ENCODE data around the gene CD9. TPM values are rescaled to one million over a fixed set of nuclear protein-coding genes. Genes with fewer than 3 reads are reported as not detected.
"Not testable (repeated sequence)": the region's sequence is repeated elsewhere in the genome, so short reads cannot be mapped to it uniquely, and the experiment has no call there.

The CD9 gene
- total RNA-seq, 4 donors from 2014 or later, result 26.7 to 50.6 (median 48.4) TPM

DNA sequence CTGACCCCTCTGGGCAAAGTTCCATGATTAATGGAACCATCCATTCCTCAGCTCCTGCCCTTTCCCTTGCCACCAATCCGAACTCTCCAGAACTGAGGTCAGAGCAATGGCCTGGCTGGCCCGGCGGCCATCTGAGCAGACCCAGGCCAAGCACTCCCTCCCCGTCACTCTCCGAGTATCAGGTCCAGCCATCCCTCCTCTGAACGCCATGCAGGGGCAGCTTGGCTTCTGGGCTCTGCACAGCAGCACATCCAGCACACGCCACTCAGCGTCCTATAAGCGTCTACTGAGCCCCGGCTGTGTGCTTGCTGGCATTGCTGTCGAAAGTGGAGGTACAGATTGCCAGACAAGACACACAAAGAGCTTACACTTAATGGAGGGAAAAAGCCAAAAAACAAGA, 41.5 kb upstream of the CD9 start:
- Histone ChIP-seq H3K36me3 (no peaks in the 10 kb centered on the region), H3K4me3 (no peak overlapping the region), H3K27ac (peak overlapping the region in 2 of 4 donors; percentile 3 to 13), H3K4me1 (peaks cover 0 to 7% of the 10 kb centered on the region in 2 donors), H3K9me3 (no peaks in the 10 kb centered on the region), H3K27me3 (no peaks in the 10 kb centered on the region)
- intact Hi-C loops (cut with DNase I; ENCODE audit: low total_unique reads) (no loop called here), in situ Hi-C loops (cut with MboI; ENCODE audit: low sequenced_read_pairs in 4 of 4) (no loop called here)
- no peak for DNase-seq
- TF ChIP-seq POLR2A (IDR thresholded peaks at IDR 0.05), result no peak
- TF ChIP-seq, protein P1, sequence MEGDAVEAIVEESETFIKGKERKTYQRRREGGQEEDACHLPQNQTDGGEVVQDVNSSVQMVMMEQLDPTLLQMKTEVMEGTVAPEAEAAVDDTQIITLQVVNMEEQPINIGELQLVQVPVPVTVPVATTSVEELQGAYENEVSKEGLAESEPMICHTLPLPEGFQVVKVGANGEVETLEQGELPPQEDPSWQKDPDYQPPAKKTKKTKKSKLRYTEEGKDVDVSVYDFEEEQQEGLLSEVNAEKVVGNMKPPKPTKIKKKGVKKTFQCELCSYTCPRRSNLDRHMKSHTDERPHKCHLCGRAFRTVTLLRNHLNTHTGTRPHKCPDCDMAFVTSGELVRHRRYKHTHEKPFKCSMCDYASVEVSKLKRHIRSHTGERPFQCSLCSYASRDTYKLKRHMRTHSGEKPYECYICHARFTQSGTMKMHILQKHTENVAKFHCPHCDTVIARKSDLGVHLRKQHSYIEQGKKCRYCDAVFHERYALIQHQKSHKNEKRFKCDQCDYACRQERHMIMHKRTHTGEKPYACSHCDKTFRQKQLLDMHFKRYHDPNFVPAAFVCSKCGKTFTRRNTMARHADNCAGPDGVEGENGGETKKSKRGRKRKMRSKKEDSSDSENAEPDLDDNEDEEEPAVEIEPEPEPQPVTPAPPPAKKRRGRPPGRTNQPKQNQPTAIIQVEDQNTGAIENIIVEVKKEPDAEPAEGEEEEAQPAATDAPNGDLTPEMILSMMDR (IDR thresholded peaks at IDR 0.05 in 4 of 5, conservative IDR thresholded peaks at IDR 0.05 in 1 of 5), result no peak
- ATAC-seq, result no peak

DNA sequence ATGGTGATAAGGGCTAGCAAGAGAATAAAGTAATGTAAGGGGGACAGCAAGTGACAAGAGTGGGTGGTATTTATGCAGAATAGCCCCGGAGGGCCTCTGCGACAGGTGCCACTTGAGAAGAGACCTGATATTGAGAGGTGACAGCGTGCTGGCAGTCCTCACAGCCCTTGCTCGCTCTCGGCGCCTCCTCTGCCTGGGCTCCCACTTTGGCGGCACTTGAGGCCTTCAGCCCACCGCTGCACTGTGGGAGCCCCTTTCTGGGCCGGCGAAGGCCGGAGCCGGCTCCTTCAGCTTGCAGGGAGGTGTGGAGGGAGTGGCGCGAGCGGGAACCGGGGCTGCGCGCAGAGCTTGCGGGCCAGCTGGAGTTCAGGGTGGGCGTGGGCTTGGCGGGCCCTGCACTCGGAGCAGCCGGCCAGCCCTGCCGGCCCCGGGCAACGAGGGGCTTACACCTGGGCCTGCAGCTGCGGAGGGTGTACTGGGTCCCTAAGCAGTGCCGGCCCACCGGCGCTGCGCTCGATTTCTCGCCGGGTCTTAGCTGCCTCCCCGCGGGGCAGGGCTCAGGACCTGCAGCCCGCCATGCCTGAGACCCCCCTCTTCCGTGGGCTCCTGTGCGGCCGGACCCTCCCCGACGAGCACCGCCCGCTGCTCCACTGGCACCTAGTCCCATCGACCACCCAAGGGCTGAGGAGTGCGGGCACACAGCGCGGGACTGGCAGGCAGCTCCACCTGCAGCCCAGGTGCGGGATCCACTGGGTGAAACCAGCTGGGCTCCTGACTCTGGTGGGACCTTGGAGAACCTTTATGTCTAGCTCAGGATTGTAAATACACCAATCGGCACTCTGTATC, 40.8 kb upstream of the CD9 start:
- in situ Hi-C loops (cut with MboI; ENCODE audit: low sequenced_read_pairs in 4 of 4); H3K36me3 ChIP-seq; H3K4me3 ChIP-seq; H3K9me3 ChIP-seq; H3K27ac ChIP-seq; intact Hi-C loops (cut with DNase I; ENCODE audit: low total_unique reads); ATAC-seq; H3K27me3 ChIP-seq; DNase-seq; H3K4me1 ChIP-seq: not testable (repeated sequence)

DNA sequence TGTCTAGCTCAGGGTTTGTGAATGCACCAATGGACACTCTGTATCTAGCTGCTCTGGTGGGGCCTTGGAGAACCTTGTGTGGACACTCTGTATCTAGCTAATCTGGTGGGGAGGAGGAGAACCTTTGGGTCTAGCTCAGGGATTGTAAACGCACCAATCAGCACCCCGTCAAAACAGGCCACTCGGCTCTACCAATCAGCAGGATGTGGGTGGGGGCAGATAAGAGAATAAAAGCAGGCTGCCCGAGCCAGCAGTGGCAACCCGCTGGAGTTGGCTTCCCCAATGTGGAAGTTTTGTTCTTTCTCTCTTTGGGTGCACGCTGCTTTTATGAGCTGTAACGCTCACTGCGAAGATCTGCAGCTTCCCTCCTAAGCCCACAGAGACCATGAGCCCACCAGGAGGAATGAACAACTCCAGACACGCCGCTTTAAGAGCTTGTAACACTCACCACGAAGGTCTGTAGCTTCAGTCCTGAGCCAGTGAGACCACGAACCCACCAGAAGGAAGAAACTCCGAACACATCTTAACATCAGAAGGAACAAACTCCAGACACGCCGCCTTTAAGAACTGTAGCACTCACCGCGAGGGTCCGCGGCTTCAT, 40.1 kb upstream of the CD9 start:
- H3K36me3 ChIP-seq; in situ Hi-C loops (cut with MboI; ENCODE audit: low sequenced_read_pairs in 4 of 4); H3K4me1 ChIP-seq; H3K4me3 ChIP-seq; H3K9me3 ChIP-seq; DNase-seq; H3K27me3 ChIP-seq; intact Hi-C loops (cut with DNase I; ENCODE audit: low total_unique reads); ATAC-seq: not testable (repeated sequence)
- H3K27ac ChIP-seq, result peak overlapping the region in 2 of 4 donors; percentile 16 to 55

DNA sequence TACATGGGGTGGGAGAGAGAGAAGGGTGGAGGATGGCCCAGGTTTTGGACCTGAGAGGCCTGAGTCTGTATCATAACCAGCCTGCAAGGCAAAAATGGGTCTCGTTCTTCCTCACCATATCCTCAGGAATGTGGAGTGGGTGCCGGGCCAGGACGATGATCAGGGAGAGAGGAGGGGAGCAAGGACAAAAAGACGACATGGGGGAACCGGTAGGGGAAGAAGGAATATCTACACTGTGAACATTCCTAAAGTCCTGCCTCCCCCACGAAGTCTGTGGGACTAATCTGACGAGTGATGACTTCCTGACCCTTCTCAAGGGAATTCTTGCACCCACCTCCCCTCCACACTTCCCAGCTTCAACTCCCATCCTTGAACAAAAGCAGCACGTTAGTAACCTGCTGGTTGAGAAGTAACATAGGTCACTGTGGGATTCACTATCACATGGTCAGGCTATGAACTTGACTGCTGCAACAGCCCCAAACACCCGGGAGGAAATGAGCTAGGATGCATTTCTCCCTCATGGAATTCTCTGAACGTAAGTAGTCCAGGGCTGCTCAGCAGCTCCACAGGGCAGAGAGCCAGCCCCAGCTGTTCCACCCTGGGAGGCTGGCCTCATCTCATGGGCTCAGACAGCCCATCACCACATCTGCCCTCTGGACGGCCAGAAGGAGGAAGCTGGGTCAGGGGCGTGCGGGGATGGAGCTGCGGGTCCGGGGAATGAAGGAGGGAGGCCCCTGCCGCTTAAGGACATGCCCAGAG, 38.9 kb upstream of the CD9 start:
- intact Hi-C loops (cut with DNase I; ENCODE audit: low total_unique reads), result no loop called here
- H3K27me3 ChIP-seq, result no peaks in the 10 kb centered on the region
- H3K4me3 ChIP-seq, result no peak overlapping the region
- H3K36me3 ChIP-seq, result no peaks in the 10 kb centered on the region
- in situ Hi-C loops (cut with MboI; ENCODE audit: low sequenced_read_pairs in 4 of 4), result no loop called here
- no peaks in the 10 kb centered on the region for H3K9me3 ChIP-seq
- no peak for TF ChIP-seq POLR2A (IDR thresholded peaks at IDR 0.05)
- TF ChIP-seq, protein P1 (IDR thresholded peaks at IDR 0.05 in 4 of 5, conservative IDR thresholded peaks at IDR 0.05 in 1 of 5), result no peak
- H3K27ac ChIP-seq, result peak overlapping the region; percentile 5 to 55 (median 47)
- ATAC-seq (peak; percentile 33 to 61), DNase-seq (no peak)
- peaks cover 0 to 7% of the 10 kb centered on the region in 2 donors for H3K4me1 ChIP-seq

DNA sequence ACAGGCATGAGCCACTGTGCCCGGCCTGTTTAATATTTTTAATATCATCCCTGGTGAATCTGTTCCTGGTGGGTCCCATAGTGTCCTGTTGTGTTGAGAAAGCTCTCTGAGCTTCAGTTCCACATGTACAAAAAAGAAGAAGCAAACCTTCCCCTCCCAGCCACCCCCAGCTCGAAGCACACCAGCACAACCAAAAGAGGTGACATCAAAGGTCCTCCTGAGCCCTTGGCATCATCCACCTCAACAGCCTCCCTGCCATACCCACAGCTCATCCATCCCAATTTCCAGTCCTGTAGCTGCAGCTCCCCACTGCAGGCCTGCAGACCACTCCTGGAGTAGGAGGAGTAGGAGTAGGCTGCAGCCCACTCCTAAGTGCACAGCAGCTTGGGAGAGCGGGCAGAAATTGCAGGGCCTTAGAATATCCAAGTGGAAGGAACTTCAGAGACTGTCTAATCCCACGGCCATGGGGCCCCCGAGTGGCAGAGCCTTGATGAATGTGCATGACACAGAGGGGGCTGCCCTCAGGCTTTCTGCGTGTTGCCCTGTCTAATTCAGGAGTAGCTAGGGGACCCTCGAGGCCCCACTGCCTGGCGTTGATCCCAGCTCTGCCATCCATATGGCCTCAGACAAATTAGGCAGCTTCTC, 36.7 kb upstream of the CD9 start:
- in situ Hi-C loops (cut with MboI; ENCODE audit: low sequenced_read_pairs in 4 of 4) (no loop called here), intact Hi-C loops (cut with DNase I; ENCODE audit: low total_unique reads) (no loop called here)
- ATAC-seq (no peak), DNase-seq (no peak)
- TF ChIP-seq, protein P1 (IDR thresholded peaks at IDR 0.05 in 4 of 5, conservative IDR thresholded peaks at IDR 0.05 in 1 of 5), result no peak
- TF ChIP-seq POLR2A (IDR thresholded peaks at IDR 0.05), result no peak
- Histone ChIP-seq H3K27ac (no peak overlapping the region), H3K27me3 (no peaks in the 10 kb centered on the region), H3K4me1 (peaks cover 7 to 20% of the 10 kb centered on the region in 2 donors), H3K9me3 (no peaks in the 10 kb centered on the region), H3K36me3 (no peaks in the 10 kb centered on the region), H3K4me3 (no peak overlapping the region)

Measured in gastrocnemius medialis (tissue), 4 donors.